ENCODE data around the gene HMGN3. TPM values are rescaled to one million over a fixed set of nuclear protein-coding genes. Genes with fewer than 3 reads are reported as not detected.

Gene HMGN3
- total RNA-seq, result 28.5 and 30.2 TPM in 2 replicates
- polyA plus RNA-seq, result 56.0 and 57.3 TPM in 2 replicates
- polyA plus RNA-seq (2012), result 58.9 and 60.2 TPM in 2 replicates
- polyA minus RNA-seq (ENCODE audit: low replicate concordance), result 0.55 and 1.7 TPM in 2 replicates

DNA sequence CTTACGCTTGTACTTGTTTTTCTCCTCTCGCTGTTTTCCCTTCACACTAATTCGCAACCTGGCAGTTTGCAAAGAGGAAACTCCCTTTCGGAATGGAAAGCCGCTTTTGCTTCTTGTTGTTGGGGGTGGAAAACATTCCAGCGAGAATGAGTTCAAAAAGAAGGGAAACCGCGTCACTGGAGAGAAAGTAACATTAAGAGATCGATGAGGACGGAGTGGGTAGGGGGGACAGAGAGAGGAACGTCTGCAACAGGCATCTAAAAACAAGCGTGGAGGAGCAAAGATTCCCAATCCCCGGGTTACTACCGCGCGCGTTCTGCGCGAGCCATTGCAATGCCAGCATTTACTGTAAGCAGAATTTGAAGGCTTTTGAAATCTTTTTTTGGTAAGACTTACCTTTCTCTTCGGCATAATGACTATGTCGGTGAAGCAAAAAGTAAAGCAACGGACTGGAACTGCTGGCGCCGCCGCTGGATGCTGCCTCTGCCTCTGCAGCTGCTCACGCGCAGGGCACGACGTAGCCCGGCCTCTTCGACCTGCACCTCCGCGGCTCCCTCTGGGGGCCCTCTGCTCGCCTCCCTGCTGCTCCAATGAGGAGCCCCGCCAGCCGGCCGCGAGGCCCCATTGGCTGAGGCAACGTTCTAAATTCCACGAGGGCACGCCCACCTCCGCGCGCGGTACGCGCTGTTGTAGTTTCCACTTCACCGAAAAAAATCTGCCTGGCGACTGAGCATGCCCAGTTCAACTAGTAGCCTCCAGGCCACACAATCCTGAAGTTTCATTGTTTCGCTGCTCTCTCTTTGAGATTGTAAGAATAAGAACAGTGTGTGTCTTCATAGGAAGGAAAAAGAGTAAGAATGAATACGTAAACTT lies at the start of gene HMGN3:
TSS of gene HMGN3 (minus strand) at position 533 of the 873 bp plus-strand sequence.
- H3K9ac ChIP-seq (ENCODE audit: insufficient read depth, low read length), result peak within 1 kb of the TSS; percentile 74
- peak within 1 kb of the TSS; percentile 82 for H3K4me2 ChIP-seq (ENCODE audit: extremely low read depth, insufficient read depth, low read length)
- peak within 1 kb of the TSS; percentile 87 for H3K27ac ChIP-seq (ENCODE audit: insufficient read depth, low read length)
- H3K9me3 ChIP-seq (ENCODE audit: control insufficient read depth, insufficient read depth, low read depth, low read length), result no peaks in the 10 kb centered on the region
- peak within 1 kb of the TSS; percentile 94 to 98 (median 96) for H3K4me3 ChIP-seq (replicated peaks in 1 of 4; ENCODE audit: control extremely low read depth in 1 of 4, insufficient read depth in 1 of 4, low read depth in 3 of 4, low read length in 4 of 4)
- TF ChIP-seq EZH2 (IDR thresholded peaks at IDR 0.05; ENCODE audit: low read length, missing control alignments), result no peak
- TF ChIP-seq, protein P1, sequence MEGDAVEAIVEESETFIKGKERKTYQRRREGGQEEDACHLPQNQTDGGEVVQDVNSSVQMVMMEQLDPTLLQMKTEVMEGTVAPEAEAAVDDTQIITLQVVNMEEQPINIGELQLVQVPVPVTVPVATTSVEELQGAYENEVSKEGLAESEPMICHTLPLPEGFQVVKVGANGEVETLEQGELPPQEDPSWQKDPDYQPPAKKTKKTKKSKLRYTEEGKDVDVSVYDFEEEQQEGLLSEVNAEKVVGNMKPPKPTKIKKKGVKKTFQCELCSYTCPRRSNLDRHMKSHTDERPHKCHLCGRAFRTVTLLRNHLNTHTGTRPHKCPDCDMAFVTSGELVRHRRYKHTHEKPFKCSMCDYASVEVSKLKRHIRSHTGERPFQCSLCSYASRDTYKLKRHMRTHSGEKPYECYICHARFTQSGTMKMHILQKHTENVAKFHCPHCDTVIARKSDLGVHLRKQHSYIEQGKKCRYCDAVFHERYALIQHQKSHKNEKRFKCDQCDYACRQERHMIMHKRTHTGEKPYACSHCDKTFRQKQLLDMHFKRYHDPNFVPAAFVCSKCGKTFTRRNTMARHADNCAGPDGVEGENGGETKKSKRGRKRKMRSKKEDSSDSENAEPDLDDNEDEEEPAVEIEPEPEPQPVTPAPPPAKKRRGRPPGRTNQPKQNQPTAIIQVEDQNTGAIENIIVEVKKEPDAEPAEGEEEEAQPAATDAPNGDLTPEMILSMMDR (conservative IDR thresholded peaks at IDR 0.05 in 1 of 2, IDR thresholded peaks at IDR 0.05 in 1 of 2; ENCODE audit: low read depth in 1 of 2, low read length in 2 of 2), result peak in 1 of 2 donors; percentile 12
- no peaks in the 10 kb centered on the region for H3K27me3 ChIP-seq (ENCODE audit: control insufficient read depth, insufficient read depth, low read length)
- H4K20me1 ChIP-seq (ENCODE audit: control insufficient read depth, extremely low read depth, insufficient read depth, low read length), result peaks cover 2% of the 10 kb centered on the region
- no peaks in the 10 kb centered on the region for H3K36me3 ChIP-seq (ENCODE audit: control insufficient read depth, insufficient read depth, low read length)
- DNase-seq (ENCODE audit: low read depth in 2 of 2), result peak; percentile 91 to 94
- H3K4me1 ChIP-seq (ENCODE audit: control insufficient read depth, extremely low read depth, insufficient read depth, low read length), result no peaks in the 10 kb centered on the region
- H2AFZ ChIP-seq (ENCODE audit: low read length), result peak within 1 kb of the TSS; percentile 96
- H3K79me2 ChIP-seq (ENCODE audit: control insufficient read depth, insufficient read depth, low read length), result peaks cover 9% of the 10 kb centered on the region

DNA sequence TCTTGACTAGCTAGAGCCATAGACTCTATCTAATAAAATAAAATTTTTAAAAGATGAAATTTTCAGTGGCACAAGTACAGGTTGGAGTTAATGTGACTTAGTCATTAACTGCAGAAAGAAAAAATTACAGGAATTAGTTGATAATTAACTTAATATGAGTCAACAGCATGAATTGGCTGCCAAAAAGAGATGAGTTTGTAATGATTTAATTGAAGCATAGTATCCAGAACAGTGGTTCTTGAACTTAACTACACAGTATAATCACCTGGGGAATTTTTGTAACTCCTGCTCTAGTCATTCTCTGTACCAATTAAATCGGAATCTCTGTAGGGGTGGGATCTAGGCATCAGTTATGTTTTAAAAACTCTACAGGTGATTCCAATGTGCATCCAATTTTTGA lies 46.3 kb upstream of the HMGN3 start:
- Histone ChIP-seq H3K4me2 (ENCODE audit: extremely low read depth, insufficient read depth, low read length) (no peak overlapping the region), H3K79me2 (ENCODE audit: control insufficient read depth, insufficient read depth, low read length) (no peaks in the 10 kb centered on the region), H3K4me3 (replicated peaks in 1 of 4; ENCODE audit: control extremely low read depth in 1 of 4, insufficient read depth in 1 of 4, low read depth in 3 of 4, low read length in 4 of 4) (no peak overlapping the region), H3K4me1 (ENCODE audit: control insufficient read depth, extremely low read depth, insufficient read depth, low read length) (no peaks in the 10 kb centered on the region), H3K27me3 (ENCODE audit: control insufficient read depth, insufficient read depth, low read length) (no peaks in the 10 kb centered on the region), H4K20me1 (ENCODE audit: control insufficient read depth, extremely low read depth, insufficient read depth, low read length) (no peaks in the 10 kb centered on the region), H3K27ac (ENCODE audit: insufficient read depth, low read length) (no peak overlapping the region), H3K36me3 (ENCODE audit: control insufficient read depth, insufficient read depth, low read length) (no peaks in the 10 kb centered on the region), H2AFZ (ENCODE audit: low read length) (no peak overlapping the region), H3K9me3 (ENCODE audit: control insufficient read depth, insufficient read depth, low read depth, low read length) (no peaks in the 10 kb centered on the region), H3K9ac (ENCODE audit: insufficient read depth, low read length) (no peak overlapping the region)
- TF ChIP-seq, protein P1 (conservative IDR thresholded peaks at IDR 0.05 in 1 of 2, IDR thresholded peaks at IDR 0.05 in 1 of 2; ENCODE audit: low read depth in 1 of 2, low read length in 2 of 2), result no peak
- no peak for TF ChIP-seq EZH2 (IDR thresholded peaks at IDR 0.05; ENCODE audit: low read length, missing control alignments)
- DNase-seq (ENCODE audit: low read depth in 2 of 2), result no peak

DNA sequence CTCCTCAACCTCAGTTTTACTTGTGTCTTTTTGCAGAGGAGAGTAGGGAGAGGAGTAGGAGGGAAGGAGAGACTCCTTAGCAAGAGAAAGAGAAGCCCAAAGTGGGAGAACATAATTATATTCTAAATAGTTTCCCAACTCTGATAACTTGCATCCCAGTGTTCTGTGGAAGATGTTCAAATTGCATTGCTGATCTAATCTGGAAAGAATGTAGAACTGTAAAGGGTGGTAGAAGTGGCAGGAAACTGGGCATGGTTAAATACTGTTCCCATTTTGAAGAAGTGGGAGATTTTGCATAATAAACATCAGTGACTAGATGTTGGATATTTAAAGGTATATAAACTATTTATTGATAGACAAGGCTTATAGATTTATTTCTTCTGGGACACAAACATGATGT lies 42.6 kb upstream of the HMGN3 start:
- Histone ChIP-seq H3K4me3 (replicated peaks in 1 of 4; ENCODE audit: control extremely low read depth in 1 of 4, insufficient read depth in 1 of 4, low read depth in 3 of 4, low read length in 4 of 4) (no peak overlapping the region), H2AFZ (ENCODE audit: low read length) (no peak overlapping the region), H3K4me1 (ENCODE audit: control insufficient read depth, extremely low read depth, insufficient read depth, low read length) (no peaks in the 10 kb centered on the region), H3K27me3 (ENCODE audit: control insufficient read depth, insufficient read depth, low read length) (no peaks in the 10 kb centered on the region), H3K4me2 (ENCODE audit: extremely low read depth, insufficient read depth, low read length) (no peak overlapping the region), H4K20me1 (ENCODE audit: control insufficient read depth, extremely low read depth, insufficient read depth, low read length) (no peaks in the 10 kb centered on the region), H3K79me2 (ENCODE audit: control insufficient read depth, insufficient read depth, low read length) (no peaks in the 10 kb centered on the region), H3K9me3 (ENCODE audit: control insufficient read depth, insufficient read depth, low read depth, low read length) (no peaks in the 10 kb centered on the region), H3K36me3 (ENCODE audit: control insufficient read depth, insufficient read depth, low read length) (no peaks in the 10 kb centered on the region), H3K9ac (ENCODE audit: insufficient read depth, low read length) (no peak overlapping the region), H3K27ac (ENCODE audit: insufficient read depth, low read length) (no peak overlapping the region)
- no peak for TF ChIP-seq EZH2 (IDR thresholded peaks at IDR 0.05; ENCODE audit: low read length, missing control alignments)
- TF ChIP-seq, protein P1 (conservative IDR thresholded peaks at IDR 0.05 in 1 of 2, IDR thresholded peaks at IDR 0.05 in 1 of 2; ENCODE audit: low read depth in 1 of 2, low read length in 2 of 2), result no peak
- DNase-seq (ENCODE audit: low read depth in 2 of 2), result peak; percentile 31 to 45
